SHP77 (cell line): ENCODE results near the gene MCOLN3.
"Not testable (repeated sequence)": the region's sequence is repeated elsewhere in the genome, so short reads cannot be mapped to it uniquely, and the experiment has no call there.

ENCODE experiments used
- DNase-seq, 2 experiments: peaks; one replicate each; lab custom pipeline; 2025; lab: John Stamatoyannopoulos, UW

The MCOLN3 gene

DNA sequence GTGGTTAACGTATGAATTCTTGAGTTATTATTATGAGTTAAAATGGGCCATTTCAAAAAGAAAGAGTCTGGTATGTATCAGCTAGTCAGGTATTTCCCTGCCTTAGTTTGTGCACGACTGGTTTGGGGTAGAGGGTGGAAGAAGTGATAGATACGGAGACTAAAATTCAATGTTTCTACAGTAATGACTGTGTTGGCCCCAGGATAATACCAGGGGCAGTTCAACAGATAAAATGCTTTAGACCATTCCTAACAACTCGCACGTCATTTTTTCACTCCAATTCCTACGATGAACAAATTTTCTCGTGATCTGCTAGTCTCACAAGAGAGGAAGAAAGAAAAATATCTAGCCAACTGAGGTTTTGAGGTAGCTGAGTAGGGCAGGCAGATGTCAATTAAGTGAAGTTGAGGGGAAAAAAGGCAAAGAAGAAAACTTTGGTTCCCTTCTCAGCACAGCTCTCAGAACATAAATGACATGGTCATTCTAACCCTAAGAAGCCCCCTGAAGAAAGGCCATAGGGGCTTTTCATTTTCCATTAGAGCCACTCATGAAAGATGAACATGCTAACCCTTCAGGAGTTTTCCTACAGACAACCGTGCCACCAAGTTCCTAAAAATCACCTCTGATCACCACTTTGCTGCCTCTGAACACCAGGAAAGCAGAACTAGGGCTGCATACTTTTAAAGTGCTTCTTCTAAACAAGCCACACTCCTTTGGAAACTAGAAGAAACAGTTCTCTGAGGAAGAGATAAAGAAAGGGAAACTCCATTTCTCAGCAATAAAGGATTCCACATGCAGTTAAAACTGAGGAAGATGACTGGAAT, 57.0 kb downstream of the MCOLN3 start:
- no peak for DNase-seq

DNA sequence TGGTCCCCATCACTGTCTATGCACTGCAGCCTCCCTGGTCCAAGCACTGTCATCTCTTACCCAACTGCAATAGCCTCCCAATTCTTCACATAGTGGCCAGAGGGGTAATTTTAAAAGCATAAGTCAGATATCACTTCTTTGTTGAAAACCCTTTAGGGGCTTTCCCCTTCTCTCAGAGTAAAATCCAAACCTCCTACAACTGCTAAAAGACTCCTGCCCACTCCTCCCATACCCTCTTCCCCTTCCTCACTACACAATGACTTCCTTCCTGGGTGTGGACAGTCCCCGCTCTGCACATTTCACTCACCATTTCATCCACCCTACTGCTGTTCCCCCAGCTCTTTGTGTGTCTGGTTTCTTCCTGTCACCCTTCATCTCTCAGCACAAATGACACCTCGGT, 59.7 kb downstream of the MCOLN3 start:
- no peak for DNase-seq

DNA sequence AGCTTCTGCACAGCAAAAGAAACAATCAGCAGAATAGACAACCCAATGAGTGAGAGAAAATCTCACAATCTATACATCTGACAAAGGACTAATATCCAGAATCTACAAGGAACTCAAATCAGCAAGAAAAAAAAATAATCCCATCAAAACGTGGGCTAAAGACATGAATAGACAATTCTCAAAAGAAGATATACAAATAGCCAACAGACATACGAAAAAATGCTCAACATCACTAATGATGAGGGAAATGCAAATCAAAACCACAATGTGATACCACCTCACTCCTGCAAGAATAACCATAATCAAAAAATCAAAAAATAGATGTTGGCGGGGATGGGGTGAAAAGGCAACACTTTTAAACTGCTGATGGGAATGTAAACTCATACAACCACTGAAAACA, 61.7 kb downstream of the MCOLN3 start:
- DNase-seq: not testable (repeated sequence)

DNA sequence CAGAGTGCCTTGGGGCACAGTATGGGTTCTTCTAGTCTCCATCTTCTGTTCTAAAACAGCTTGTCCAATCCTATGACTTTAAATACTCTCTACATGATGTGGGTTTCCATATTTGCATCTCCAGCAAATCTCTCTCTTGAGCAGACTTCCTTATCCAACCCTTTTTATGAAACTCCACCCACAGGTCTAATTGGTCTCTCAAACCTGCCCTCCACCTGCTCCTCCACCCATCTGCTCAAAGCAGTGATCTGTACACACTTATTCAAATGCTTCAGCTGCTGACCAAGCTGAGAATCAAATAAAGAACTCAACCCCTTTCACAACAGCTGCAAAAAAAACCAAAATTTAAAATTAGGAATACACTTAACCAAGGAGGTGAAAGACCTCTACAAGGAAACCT, 62.9 kb downstream of the MCOLN3 start:
- DNase-seq: no peak

DNA sequence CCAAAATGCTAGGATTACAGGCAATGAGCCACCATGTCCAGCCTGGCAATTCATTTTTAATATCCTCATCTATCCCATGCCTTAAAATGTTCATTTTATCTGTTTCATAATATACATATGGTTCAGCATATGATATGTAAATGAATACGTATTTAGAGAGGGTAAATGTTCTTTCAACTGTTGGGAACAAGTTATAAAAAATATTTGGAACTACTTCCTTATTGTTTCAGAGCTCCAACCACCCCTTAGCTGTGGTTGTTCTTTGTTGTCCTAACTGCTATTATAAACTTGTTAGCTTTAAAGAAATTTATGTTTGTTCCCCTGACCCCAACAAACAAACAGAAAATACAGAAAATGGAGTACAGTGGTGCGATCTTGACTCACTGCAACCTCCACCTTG, 65.9 kb downstream of the MCOLN3 start:
- no peak for DNase-seq

DNA sequence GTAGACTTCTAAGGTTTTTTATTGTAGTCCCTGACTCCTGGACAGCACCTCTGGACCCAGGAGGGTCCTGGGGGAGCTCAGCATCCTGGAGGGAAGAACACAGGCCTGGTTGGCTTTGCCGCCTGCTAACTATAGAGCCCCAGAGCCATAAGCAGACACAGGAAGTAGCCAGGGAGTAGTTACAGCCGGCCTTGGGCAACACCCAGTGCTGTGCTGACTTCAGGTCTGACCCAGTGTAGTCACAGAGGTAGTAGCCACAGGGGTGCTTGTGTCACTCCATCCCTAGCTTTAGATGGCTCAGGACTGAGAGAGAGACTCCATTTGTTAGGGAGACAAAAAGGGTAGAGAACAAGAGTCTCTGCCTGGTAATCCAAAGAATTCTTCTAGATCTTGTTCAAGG, 73.3 kb downstream of the MCOLN3 start:
- DNase-seq: no peak

DNA sequence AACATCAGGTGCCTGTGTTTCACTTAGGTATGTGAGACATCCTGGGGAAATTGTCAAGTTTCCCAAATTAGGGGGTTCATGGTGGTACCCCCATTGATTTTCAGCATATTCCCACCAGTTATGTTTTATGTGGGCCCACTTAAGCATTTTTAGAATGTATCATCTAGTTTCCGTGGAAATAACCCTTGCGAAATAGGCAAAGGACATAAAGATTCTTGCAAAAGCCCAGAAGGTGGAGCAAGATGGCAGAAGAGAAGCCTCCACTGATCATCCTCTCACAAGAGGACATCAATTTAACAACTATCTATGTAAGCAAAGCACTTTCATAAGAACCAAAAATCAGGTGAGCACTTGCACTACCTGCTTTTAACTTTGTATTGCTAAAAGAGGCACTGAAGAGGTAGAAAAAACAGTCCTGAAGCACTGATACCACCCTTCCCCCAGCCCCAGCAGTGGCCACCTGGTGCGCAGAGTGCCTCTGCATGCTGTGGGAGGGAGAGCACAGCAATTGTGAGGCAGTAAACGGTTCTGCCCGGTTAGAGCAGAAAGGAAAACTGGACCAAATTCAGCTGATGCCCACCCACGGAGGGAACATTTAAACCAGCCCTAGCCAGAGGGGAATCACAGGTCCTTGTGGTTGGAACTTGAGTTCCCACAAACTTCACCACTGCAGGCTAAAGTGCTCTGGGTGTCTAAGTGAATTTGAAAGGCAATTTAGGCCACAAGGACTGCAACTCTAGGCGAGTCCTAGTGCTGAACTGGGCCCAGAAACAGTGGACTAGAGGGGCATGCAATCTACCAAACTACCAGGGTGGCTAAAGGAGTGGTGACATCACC, 74.6 kb downstream of the MCOLN3 start:
- no peak for DNase-seq

DNA sequence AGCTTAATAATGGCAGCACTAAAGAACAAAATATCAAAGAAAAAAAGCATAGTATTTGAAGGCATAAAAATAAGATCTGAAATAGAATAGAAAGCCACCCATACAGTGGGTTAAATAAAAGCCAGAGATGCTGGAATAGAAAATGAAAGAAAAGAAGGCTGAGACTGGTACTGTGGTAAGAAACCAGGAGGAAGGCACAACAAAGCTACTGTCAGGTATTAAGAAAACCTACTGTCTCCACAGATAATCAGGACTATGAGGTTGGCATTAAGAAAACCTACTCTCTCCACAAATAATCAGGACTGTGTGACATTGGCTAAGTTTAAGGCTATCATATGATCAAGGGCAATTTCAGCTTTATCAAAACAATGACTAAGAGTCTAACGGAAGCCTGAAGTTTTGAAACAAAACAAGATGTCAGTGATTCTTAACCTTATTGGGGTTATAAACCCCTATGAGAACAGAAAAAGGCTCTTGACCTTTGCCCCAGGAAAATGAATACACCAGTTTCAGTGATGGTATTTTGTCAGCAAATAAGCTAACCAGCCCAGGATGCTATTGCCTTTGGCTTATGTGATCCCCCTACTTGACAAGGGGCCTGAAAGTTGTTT, 75.8 kb downstream of the MCOLN3 start:
- DNase-seq: no peak

DNA sequence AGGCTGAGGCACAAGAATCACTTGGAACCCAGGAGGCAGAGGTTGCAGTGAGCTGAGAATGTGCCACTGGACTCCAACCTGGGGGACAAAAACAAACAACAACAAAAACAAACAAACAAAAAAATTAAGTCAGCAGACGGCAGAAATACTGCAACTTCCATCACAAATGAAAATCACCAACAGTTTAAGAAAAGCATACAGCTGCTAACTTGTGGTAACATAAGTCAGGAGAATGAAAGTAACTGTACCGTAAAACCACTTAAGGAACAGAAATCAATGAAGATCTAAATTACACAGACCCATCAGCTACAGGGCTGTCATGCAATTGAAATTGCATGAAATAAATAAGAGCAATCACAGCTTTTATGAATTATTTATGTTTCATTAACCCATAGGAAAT, 76.3 kb downstream of the MCOLN3 start:
- DNase-seq: no peak

DNA sequence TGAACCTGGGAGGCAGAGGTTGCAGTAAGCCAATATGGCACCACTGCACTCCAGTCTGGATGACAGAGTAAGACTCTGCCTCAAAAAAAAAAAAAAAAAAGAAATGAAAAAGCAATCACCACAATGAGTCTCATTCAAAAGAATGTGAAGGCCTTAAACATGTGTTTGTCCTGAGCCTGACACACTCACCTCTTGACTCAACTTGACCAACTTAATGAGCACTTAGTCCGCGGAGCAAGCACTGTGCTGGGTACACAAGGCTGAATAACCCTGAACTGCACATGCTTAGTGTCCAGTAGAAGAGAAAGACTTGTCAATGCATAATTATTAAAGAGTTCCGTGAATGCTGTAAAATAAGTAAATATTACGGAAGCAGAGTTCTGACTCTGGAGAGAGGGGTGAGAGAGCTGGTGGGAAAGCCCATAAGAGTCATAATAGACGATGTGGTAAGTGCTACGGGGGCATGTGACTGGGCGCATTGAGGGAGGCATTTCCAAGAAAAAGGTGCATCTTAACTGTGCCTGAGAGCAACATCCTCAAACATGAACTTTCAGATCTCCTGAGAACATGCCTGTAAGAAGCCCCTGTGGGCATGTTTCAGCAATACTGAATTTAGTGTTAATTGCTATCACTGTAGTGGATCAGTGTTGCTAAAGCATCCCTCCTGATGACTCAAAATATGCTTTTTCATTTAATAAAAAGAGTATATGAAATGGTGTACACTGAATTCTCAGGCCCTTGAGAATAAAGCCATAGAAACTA, 78.6 kb downstream of the MCOLN3 start:
- no peak for DNase-seq

DNA sequence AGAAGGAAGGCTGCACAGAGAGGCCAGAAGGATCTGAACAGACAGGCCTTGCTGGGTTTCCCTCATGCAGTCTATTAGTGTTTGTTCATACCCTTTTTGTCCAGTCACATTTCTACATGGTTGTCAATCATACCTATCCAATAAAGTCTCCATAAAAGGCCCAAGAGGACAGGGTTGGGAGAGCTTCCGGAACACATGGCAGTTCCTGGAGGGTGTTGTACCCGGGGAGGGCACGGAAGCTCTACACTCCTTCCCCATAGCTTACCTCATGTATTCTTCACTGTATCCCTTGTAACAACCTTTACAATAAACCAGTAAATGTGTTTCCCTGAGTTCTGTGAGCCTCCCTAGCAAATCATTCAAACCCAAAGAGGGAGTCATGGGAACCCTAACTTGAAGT, 79.4 kb downstream of the MCOLN3 start:
- DNase-seq: no peak

DNA sequence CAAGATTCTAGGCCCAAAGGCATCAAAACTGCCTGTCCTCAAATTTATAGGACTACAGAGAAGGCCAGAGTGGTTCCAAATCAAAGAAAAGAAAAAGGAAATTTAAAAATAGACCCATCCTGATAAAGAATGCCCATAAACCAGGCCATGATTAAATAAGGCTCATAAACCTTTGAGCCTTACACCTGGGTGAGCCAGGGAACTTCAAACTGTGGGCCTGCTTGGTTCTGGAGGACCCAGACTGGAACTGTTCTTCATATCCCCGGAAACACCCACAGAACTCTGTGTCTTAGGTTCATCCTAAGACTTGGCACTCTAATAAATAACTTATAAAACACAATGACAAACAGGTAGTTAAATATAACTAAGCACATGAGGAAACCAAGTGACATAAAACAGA, 80.2 kb downstream of the MCOLN3 start:
- no peak for DNase-seq
